Transverse colon (tissue), 4 donors: ENCODE results near the gene CLGN.

ENCODE experiments used
- CTCF ChIP-seq, 5 experiments: fragments of 200-600 bp in 3 of 5; fragments of 450-650 bp in 2 of 5; sonication (generic) in 3 of 5; IDR thresholded peaks; 1 replicate in 2 of 5; 2 replicates in 3 of 5; pipeline ENCODE4 v1.5.1; 2016 to 2017; ENCODE audit warnings: antibody characterized with exemption in 5 of 5, inconsistent platforms in 3 of 5, mild to moderate bottlenecking in 2 of 5, moderate library complexity in 1 of 5
- EP300 ChIP-seq: sonication (generic); formaldehyde crosslinking; IDR thresholded peaks from one replicate; pipeline ENCODE4 v1.6.1; 2017; ENCODE audit warnings: antibody characterized with exemption, low read depth
- POLR2A ChIP-seq: fragments of 450-650 bp; IDR thresholded peaks from one replicate; pipeline ENCODE4 v1.6.1; 2016; ENCODE audit warnings: antibody characterized with exemption, mild to moderate bottlenecking, moderate library complexity
- POLR2AphosphoS5 ChIP-seq, 3 donors: sonication (generic); formaldehyde crosslinking; IDR thresholded peaks; one replicate each; pipeline ENCODE4 v1.6.1; 2016; ENCODE audit warnings: antibody characterized with exemption in 3 of 3

GRCh38 chr4:140450352-140450751 lies 22.9 kb upstream of the CLGN start:
- no peak for TF ChIP-seq CTCF (IDR thresholded peaks at IDR 0.05)
- no peak for TF ChIP-seq POLR2A
- no peak for TF ChIP-seq POLR2AphosphoS5 (IDR thresholded peaks at IDR 0.05)
- no peak for TF ChIP-seq EP300
